ENCODE data around the gene POU2AF2. TPM values are rescaled to one million over a fixed set of nuclear protein-coding genes. Genes with fewer than 3 reads are reported as not detected.

POU2AF2 gene
- total and polyA plus RNA-seq, 2 of the 8 experiments (the other 6 are each of a cell fraction or from before 2014, with no cell fraction given) = not detected

DNA sequence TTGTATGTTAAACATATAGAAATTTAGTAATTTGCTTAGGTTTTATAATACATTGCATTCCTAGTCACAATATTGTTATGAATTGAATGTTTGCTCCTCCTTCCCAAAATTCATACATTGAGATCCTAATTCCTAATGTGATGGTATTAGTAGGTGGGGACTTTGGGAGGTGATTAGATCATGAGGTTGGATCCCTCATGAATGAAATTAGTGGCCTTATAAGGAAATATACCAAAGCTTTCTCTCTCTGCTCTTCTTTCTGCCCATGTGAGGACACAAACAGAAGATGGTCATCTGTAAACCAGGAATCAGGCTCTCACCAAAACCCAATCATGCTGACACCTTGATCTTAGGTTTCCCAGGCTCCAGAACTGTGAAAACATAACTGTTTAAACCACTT is 41.3 kb upstream of the POU2AF2 start:
- H3K9ac ChIP-seq (replicated peaks in 1 of 4; ENCODE audit: extremely low read depth in 1 of 4, low read depth in 3 of 4, low read length in 3 of 4) = no peak overlapping the region
- ChIA-PET POLR2A (ENCODE audit: partially characterized antibody) (no interaction called here), CTCF (ENCODE audit: partially characterized antibody) (no interaction called here)
- no peak overlapping the region for H3K56ac ChIP-seq (replicated peaks; ENCODE audit: insufficient read length, low read depth, low read length)
- H3K4me3 ChIP-seq (ENCODE audit: extremely low read depth in 1 of 4, insufficient read depth in 2 of 4, low read depth in 3 of 4, low read length in 4 of 4) = no peak overlapping the region
- no peaks in the 10 kb centered on the region; the same call in 1 of the 2 replicates for H3K23me2 ChIP-seq (ENCODE audit: low read depth, low read length)
- H3K23ac ChIP-seq (ENCODE audit: insufficient read length) = no peak overlapping the region
- no peak overlapping the region for H4K8ac ChIP-seq (ENCODE audit: extremely low read depth, insufficient read depth, low read length)
- no peak overlapping the region for H3K18ac ChIP-seq (ENCODE audit: extremely low read depth, low read length)
- H2BK5ac ChIP-seq (ENCODE audit: low read depth, low read length) = no peak overlapping the region
- H3K9me3 ChIP-seq (ENCODE audit: insufficient read depth in 2 of 2, low read depth in 1 of 2, low read length in 1 of 2) = no peaks in the 10 kb centered on the region
- H3K36me3 ChIP-seq (ENCODE audit: control insufficient read depth in 2 of 4, insufficient read depth in 4 of 4, low read length in 3 of 4) = no peaks in the 10 kb centered on the region
- no peak overlapping the region for H2BK120ac ChIP-seq (replicated peaks; ENCODE audit: low read depth, low read length)
- no peaks in the 10 kb centered on the region for H3K79me1 ChIP-seq (ENCODE audit: low read depth, low read length)
- no peaks in the 10 kb centered on the region for H3K79me2 ChIP-seq (ENCODE audit: control insufficient read depth in 1 of 2, insufficient read depth in 2 of 2, low read length in 2 of 2)
- no peak overlapping the region for H2AK5ac ChIP-seq (ENCODE audit: low read depth, low read length)
- H3K14ac ChIP-seq (ENCODE audit: insufficient read length) = no peak overlapping the region
- H3K4me2 ChIP-seq (ENCODE audit: insufficient read depth in 1 of 2, low read depth in 2 of 2, low read length in 2 of 2) = no peak overlapping the region
- H3K4me1 ChIP-seq (replicated peaks in 1 of 4; ENCODE audit: control insufficient read depth in 3 of 4, insufficient read depth in 4 of 4, low read length in 3 of 4) = no peaks in the 10 kb centered on the region
- no peak for FAIRE-seq
- no peaks in the 10 kb centered on the region for H3K27me3 ChIP-seq (replicated peaks in 1 of 4; ENCODE audit: control insufficient read depth in 3 of 4, extremely low read depth in 1 of 4, insufficient read depth in 3 of 4, low read length in 3 of 4)
- H4K91ac ChIP-seq (replicated peaks; ENCODE audit: insufficient read length, low read length) = no peak overlapping the region
- no peak for DNase-seq (ENCODE audit: low read depth in 1 of 2, low spot score in 2 of 2)
- H2BK12ac ChIP-seq (ENCODE audit: low read depth, low read length) = no peak overlapping the region
- no peak overlapping the region for H2BK20ac ChIP-seq (ENCODE audit: low read length)
- no peak overlapping the region for H4K5ac ChIP-seq (ENCODE audit: insufficient read length, low read depth, low read length)
- H4K20me1 ChIP-seq (replicated peaks in 1 of 2; ENCODE audit: control insufficient read depth in 1 of 2, insufficient read depth in 2 of 2, low read length in 2 of 2) = no peaks in the 10 kb centered on the region
- no peak overlapping the region for H3K27ac ChIP-seq (ENCODE audit: low read depth, low read length)
- no peak overlapping the region for H2AFZ ChIP-seq (ENCODE audit: low read length)
- no peak overlapping the region for H2BK15ac ChIP-seq (ENCODE audit: low read length)
- H3K4ac ChIP-seq (replicated peaks; ENCODE audit: insufficient read length, low read depth, low read length) = no peak overlapping the region
- TF ChIP-seq YY1 (IDR thresholded peaks at IDR 0.05; ENCODE audit: low read depth, low read length) = no peak

Measured in H1 (cell line).